HG03521 (cell line): Measurements from ENCODE around the gene SYNM.

Source experiments
- ATAC-seq: cut with Tn5 transposase; IDR thresholded peaks from one replicate; pipeline ENCODE4 v1.9.1; 2021; ENCODE audit warnings: mild to moderate bottlenecking, moderate library complexity; ENCODE audit not compliant: unreplicated experiment

SYNM gene

GRCh38 chr15:99163271-99164062 lies 58.6 kb downstream of the SYNM start:
- ATAC-seq, result no peak

GRCh38 chr15:99164119-99164518 lies 59.2 kb downstream of the SYNM start:
- ATAC-seq, result no peak

- no peak for ATAC-seq
Observed at GRCh38 chr15:99165020-99165790, 60.3 kb downstream of the SYNM start.

GRCh38 chr15:99165956-99166689 lies 61.2 kb downstream of the SYNM start:
- no peak for ATAC-seq

- no peak for ATAC-seq
Observed at GRCh38 chr15:99167201-99167600, 62.3 kb downstream of the SYNM start.

- no peak for ATAC-seq
Observed at GRCh38 chr15:99167640-99168039, 62.8 kb downstream of the SYNM start.

GRCh38 chr15:99168601-99169580 lies 64.0 kb downstream of the SYNM start:
- no peak for ATAC-seq

- no peak for ATAC-seq
Observed at GRCh38 chr15:99169769-99170311, 65.0 kb downstream of the SYNM start.

GRCh38 chr15:99170476-99171065 lies 65.7 kb downstream of the SYNM start:
- no peak for ATAC-seq

- no peak for ATAC-seq
Observed at GRCh38 chr15:99172171-99172570, 67.3 kb downstream of the SYNM start.

- ATAC-seq, result no peak
Observed at GRCh38 chr15:99172989-99173388, 68.1 kb downstream of the SYNM start.

GRCh38 chr15:99174567-99175395 lies 69.9 kb downstream of the SYNM start:
- ATAC-seq, result no peak

GRCh38 chr15:99176757-99177156 lies 71.9 kb downstream of the SYNM start:
- ATAC-seq, result no peak

- no peak for ATAC-seq
Observed at GRCh38 chr15:99177679-99178078, 72.8 kb downstream of the SYNM start.

GRCh38 chr15:99180086-99180963 lies 75.4 kb downstream of the SYNM start:
- no peak for ATAC-seq

- no peak for ATAC-seq
Observed at GRCh38 chr15:99180964-99181306, 76.1 kb downstream of the SYNM start.

GRCh38 chr15:99181545-99181971 lies 76.7 kb downstream of the SYNM start:
- ATAC-seq, result no peak

- no peak for ATAC-seq
Observed at GRCh38 chr15:99182791-99183190, 77.9 kb downstream of the SYNM start.
